Stomach smooth muscle (tissue), 2 donors: ENCODE measurements around the gene FBXO28.

Experiments used
- H3K27ac ChIP-seq: one replicate; pipeline ENCODE4 v1.7.0; 2013; ENCODE audit warnings: mild to moderate bottlenecking, low read length, inconsistent platforms
- H3K27me3 ChIP-seq, 2 donors: one replicate each; pipeline ENCODE4 v1.7.0; 2013; ENCODE audit warnings: low read length in 2 of 2; ENCODE audit not compliant: insufficient read depth in 2 of 2, control insufficient read depth in 1 of 2
- H3K36me3 ChIP-seq, 2 donors: one replicate each; pipeline ENCODE4 v1.7.0; 2013; ENCODE audit warnings: low read length in 2 of 2; ENCODE audit not compliant: control insufficient read depth in 2 of 2, insufficient read depth in 2 of 2
- H3K4me1 ChIP-seq: one replicate; pipeline ENCODE4 v1.7.0; 2013; ENCODE audit warnings: low read length; ENCODE audit not compliant: control insufficient read depth, insufficient read depth
- H3K4me3 ChIP-seq, 2 donors: one replicate each; pipeline ENCODE4 v1.7.0; 2013; ENCODE audit warnings: low read length in 2 of 2
- H3K9ac ChIP-seq, 2 donors: one replicate each; pipeline ENCODE4 v1.7.0; 2013; ENCODE audit warnings: low read length in 2 of 2, mild to moderate bottlenecking in 1 of 2
- H3K9me3 ChIP-seq, 2 donors: one replicate each; pipeline ENCODE4 v1.7.0; 2013; ENCODE audit warnings: low read length in 2 of 2; ENCODE audit not compliant: control insufficient read depth in 2 of 2
- donor health status: healthy.
- donor health status: Pancreatic carcinoma.

The FBXO28 gene

DNA sequence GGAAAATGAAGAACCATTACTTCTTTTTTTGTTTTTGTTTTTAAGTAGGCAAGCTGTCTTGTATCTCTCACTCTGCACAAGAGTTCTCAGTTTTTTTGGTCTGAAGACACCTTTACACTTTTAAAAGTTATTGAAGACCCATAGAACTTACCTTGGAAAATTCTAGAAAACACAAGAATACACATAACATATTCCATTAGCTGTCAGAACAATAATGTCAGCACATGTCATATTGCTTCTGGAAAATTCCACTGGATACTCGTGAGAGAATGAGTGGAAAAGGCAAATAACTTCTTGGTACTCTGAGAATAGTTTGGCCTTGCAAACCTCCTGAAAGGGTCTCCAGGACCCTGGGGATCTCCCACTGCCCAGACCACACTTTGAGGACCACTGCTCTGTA is 4.8 kb downstream of the FBXO28 start:
- Histone ChIP-seq H3K27me3 (no peaks in the 10 kb centered on the region), H3K36me3 (no peaks in the 10 kb centered on the region), H3K4me1 (peaks cover 9% of the 10 kb centered on the region), H3K9me3 (no peaks in the 10 kb centered on the region), H3K4me3 (no peak overlapping the region), H3K27ac (no peak overlapping the region), H3K9ac (no peak overlapping the region)

DNA sequence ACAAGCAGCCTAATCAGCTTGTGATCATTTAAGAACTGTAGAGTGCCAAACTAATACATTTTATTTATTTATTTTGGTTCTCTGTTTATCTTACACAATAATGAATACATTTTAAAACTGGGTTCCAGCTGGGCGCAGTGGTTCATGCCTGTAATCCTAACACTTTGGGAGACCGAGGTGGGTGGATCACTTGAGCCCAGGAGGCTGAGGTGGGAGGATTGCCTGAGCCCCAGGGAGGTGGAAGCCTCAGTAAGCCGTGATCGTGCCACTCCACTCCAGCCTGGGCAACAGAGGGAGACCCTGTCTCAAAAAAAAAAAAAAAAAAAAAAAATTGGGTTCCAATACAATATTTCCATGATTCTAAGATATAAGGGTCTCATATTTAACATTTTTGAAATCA is 9.2 kb downstream of the FBXO28 start:
- Histone ChIP-seq H3K36me3 (no peaks in the 10 kb centered on the region), H3K9me3 (no peaks in the 10 kb centered on the region), H3K4me1 (no peaks in the 10 kb centered on the region), H3K4me3 (no peak overlapping the region), H3K27ac (no peak overlapping the region), H3K27me3 (no peaks in the 10 kb centered on the region), H3K9ac (no peak overlapping the region)

- no peak overlapping the region for H3K4me3 ChIP-seq
- H3K9me3 ChIP-seq, result no peaks in the 10 kb centered on the region
- H3K27me3 ChIP-seq, result no peaks in the 10 kb centered on the region
- H3K27ac ChIP-seq, result no peak overlapping the region
- no peak overlapping the region for H3K9ac ChIP-seq
- no peaks in the 10 kb centered on the region for H3K4me1 ChIP-seq
- no peaks in the 10 kb centered on the region for H3K36me3 ChIP-seq
Measured at GRCh38 chr1:224124220-224124619, 10.3 kb downstream of the FBXO28 start.

GRCh38 chr1:224127925-224128819 is 14.3 kb downstream of the FBXO28 start:
- no peak overlapping the region for H3K27ac ChIP-seq
- H3K36me3 ChIP-seq, result peaks cover 19 to 27% of the 10 kb centered on the region in 2 donors
- no peaks in the 10 kb centered on the region for H3K4me1 ChIP-seq
- no peaks in the 10 kb centered on the region for H3K9me3 ChIP-seq
- no peak overlapping the region for H3K9ac ChIP-seq
- H3K4me3 ChIP-seq, result no peak overlapping the region
- no peaks in the 10 kb centered on the region for H3K27me3 ChIP-seq

DNA sequence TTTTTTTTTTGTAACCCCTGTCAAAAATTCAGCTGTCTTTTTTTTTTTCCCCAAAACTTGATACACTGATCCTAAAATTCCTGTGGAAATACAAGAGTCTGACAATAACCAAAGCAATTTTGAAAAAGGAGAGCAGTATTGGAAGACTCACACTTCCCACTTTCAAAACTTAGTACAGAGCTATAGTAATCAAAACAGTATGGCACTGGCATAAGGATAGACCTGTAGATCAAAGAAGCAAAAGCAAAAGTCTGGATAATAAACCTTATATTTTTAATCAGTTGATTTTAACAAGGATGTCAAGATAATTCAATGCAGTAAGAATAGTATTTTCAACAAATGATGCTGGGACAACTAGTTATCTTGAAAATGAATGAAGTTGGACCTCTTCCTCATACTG is 17.3 kb downstream of the FBXO28 start:
- no peaks in the 10 kb centered on the region for H3K9me3 ChIP-seq
- H3K9ac ChIP-seq, result no peak overlapping the region
- H3K4me3 ChIP-seq, result no peak overlapping the region
- H3K36me3 ChIP-seq, result peaks cover 19 to 27% of the 10 kb centered on the region in 2 donors
- H3K4me1 ChIP-seq, result no peaks in the 10 kb centered on the region
- H3K27ac ChIP-seq, result no peak overlapping the region
- H3K27me3 ChIP-seq, result no peaks in the 10 kb centered on the region

DNA sequence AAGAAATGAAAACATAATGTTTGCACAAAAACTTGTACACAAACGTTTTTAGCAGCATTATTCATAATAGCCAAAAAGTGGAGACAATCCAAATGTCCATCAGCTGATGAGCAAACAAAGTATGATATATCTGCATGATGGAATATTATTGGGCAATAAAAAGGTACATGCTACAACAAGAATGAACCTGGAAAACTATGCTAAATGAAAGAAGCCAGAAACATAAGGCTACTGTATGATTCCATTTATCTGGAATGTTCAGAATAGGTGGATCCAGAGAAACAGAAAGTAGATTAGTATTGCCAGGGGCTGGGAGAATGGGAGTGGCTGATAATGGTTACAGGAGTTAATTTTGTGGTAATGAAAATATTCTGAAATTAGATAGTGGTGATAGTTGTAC is 19.0 kb downstream of the FBXO28 start:
- H3K9ac ChIP-seq, result no peak overlapping the region
- no peaks in the 10 kb centered on the region for H3K27me3 ChIP-seq
- no peaks in the 10 kb centered on the region for H3K4me1 ChIP-seq
- peaks cover 19 to 27% of the 10 kb centered on the region in 2 donors for H3K36me3 ChIP-seq
- H3K4me3 ChIP-seq, result no peak overlapping the region
- H3K27ac ChIP-seq, result no peak overlapping the region
- H3K9me3 ChIP-seq, result no peaks in the 10 kb centered on the region

DNA sequence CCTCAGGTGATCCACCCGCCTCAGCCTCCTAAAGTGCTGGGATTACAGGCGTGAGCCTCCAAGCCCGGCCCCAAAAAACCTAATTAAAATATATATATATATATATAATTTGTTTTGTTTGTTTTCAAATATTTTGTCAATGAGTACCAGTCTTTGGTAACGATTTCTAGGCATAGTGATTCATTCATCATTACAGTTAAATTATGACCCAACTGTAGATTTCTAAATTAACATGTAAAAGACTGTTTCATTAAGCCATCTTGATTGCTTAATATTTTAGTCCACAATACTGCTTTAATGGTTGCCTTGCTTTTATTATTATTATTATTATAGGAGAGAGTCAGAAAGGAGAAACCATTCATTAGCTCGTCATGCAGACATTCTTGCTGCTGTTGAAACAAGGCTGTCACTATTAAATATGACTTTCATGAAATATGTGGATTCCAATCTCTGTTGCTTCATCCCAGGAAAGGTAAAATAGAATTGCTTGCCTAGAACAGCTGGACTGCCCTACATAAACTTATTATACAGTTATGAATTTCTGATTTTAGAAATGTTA is 19.9 kb downstream of the FBXO28 start:
- Histone ChIP-seq H3K9me3 (no peaks in the 10 kb centered on the region), H3K4me1 (no peaks in the 10 kb centered on the region), H3K27ac (no peak overlapping the region), H3K27me3 (no peaks in the 10 kb centered on the region), H3K36me3 (peaks cover 22 to 28% of the 10 kb centered on the region in 2 donors), H3K4me3 (no peak overlapping the region), H3K9ac (no peak overlapping the region)

GRCh38 chr1:224137518-224137917 is 23.6 kb downstream of the FBXO28 start:
- Histone ChIP-seq H3K36me3 (peaks cover 11 to 14% of the 10 kb centered on the region in 2 donors), H3K9me3 (no peaks in the 10 kb centered on the region), H3K27ac (no peak overlapping the region), H3K4me1 (no peaks in the 10 kb centered on the region), H3K4me3 (no peak overlapping the region), H3K9ac (no peak overlapping the region), H3K27me3 (no peaks in the 10 kb centered on the region)

DNA sequence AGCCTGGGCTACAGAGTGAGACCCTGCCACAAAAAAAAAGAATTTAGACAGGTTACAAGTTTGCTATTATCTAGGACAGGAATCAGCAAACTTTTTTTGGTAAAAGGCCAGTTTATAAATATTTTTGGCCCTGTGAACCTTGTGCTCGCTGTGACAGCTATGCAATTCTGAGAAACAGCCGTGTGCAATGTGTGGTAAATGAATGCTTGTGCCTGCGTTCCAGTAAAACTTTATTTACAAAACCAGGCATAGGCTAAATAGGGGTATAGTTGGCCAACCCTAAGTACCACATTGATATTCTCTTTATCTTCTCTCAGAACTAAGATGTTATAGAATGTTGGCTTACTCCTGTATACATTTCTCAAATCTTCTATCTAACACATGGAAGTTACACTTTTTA is 24.3 kb downstream of the FBXO28 start:
- no peaks in the 10 kb centered on the region for H3K9me3 ChIP-seq
- H3K27me3 ChIP-seq, result no peaks in the 10 kb centered on the region
- peaks cover 7 to 11% of the 10 kb centered on the region in 2 donors for H3K36me3 ChIP-seq
- H3K4me3 ChIP-seq, result no peak overlapping the region
- no peaks in the 10 kb centered on the region for H3K4me1 ChIP-seq
- H3K27ac ChIP-seq, result no peak overlapping the region
- no peak overlapping the region for H3K9ac ChIP-seq

GRCh38 chr1:224141693-224142092 is 27.8 kb downstream of the FBXO28 start:
- no peaks in the 10 kb centered on the region for H3K9me3 ChIP-seq
- no peaks in the 10 kb centered on the region for H3K4me1 ChIP-seq
- H3K4me3 ChIP-seq, result no peak overlapping the region
- H3K27me3 ChIP-seq, result no peaks in the 10 kb centered on the region
- H3K9ac ChIP-seq, result no peak overlapping the region
- no peak overlapping the region for H3K27ac ChIP-seq
- H3K36me3 ChIP-seq, result peaks cover 7 to 11% of the 10 kb centered on the region in 2 donors

- Histone ChIP-seq H3K9me3 (no peaks in the 10 kb centered on the region), H3K36me3 (no peaks in the 10 kb centered on the region), H3K27ac (no peak overlapping the region), H3K4me3 (no peak overlapping the region), H3K4me1 (no peaks in the 10 kb centered on the region), H3K9ac (no peak overlapping the region), H3K27me3 (no peaks in the 10 kb centered on the region)
Measured at GRCh38 chr1:224149709-224150108, 35.8 kb downstream of the FBXO28 start.
